GM08714 (cell line): ENCODE data around the gene DAP3.
"Not testable (repeated sequence)": the region's sequence is repeated elsewhere in the genome, so short reads cannot be mapped to it uniquely, and the experiment has no call there.

Experiments used
- H3K4me3 ChIP-seq: fragments of 200-500 bp; sonication (Bioruptor generic); 2 replicates; pipeline ENCODE4 v1.5.1; 2014; ENCODE audit warnings: mild to moderate bottlenecking, low read length, inconsistent platforms
- ZNF274 ChIP-seq: IDR thresholded peaks from 2 replicates; pipeline ENCODE4 v1.6.1; 2012; ENCODE audit warnings: mild to moderate bottlenecking, low read depth, low read length

Gene DAP3

GRCh38 chr1:155725142-155725541 lies 36.3 kb downstream of the DAP3 start:
- TF ChIP-seq ZNF274 = no peak
- H3K4me3 ChIP-seq = no peak overlapping the region

GRCh38 chr1:155729031-155729898 lies 40.4 kb downstream of the DAP3 start:
- no peak overlapping the region for H3K4me3 ChIP-seq
- no peak for TF ChIP-seq ZNF274

GRCh38 chr1:155740995-155741394 lies 52.1 kb downstream of the DAP3 start:
- TF ChIP-seq ZNF274 = no peak
- no peak overlapping the region for H3K4me3 ChIP-seq

- no peak for TF ChIP-seq ZNF274
- no peak overlapping the region for H3K4me3 ChIP-seq
These were observed 53.0 kb downstream of the DAP3 start for GRCh38 chr1:155741908-155742307.

- peak overlapping the region; percentile 79 for H3K4me3 ChIP-seq
- TF ChIP-seq ZNF274 = no peak
These were observed 55.9 kb downstream of the DAP3 start for GRCh38 chr1:155744711-155745283.

GRCh38 chr1:155745284-155746228 lies 56.7 kb downstream of the DAP3 start:
- H3K4me3 ChIP-seq = peak overlapping the region; percentile 79

- not testable (repeated sequence) for H3K4me3 ChIP-seq
These were observed 58.7 kb downstream of the DAP3 start for GRCh38 chr1:155747586-155747985.

GRCh38 chr1:155748141-155748540 lies 59.2 kb downstream of the DAP3 start:
- not testable (repeated sequence) for H3K4me3 ChIP-seq

GRCh38 chr1:155759017-155759416 lies 70.1 kb downstream of the DAP3 start:
- not testable (repeated sequence) for H3K4me3 ChIP-seq

- H3K4me3 ChIP-seq = no peak overlapping the region
- no peak for TF ChIP-seq ZNF274
These were observed 71.2 kb downstream of the DAP3 start for GRCh38 chr1:155759966-155760630.

GRCh38 chr1:155760751-155761475 lies 72.0 kb downstream of the DAP3 start:
- no peak overlapping the region for H3K4me3 ChIP-seq
- no peak for TF ChIP-seq ZNF274

GRCh38 chr1:155761736-155762405 lies 73.0 kb downstream of the DAP3 start:
- no peak overlapping the region for H3K4me3 ChIP-seq
- TF ChIP-seq ZNF274 = no peak

GRCh38 chr1:155763090-155763815 lies 74.4 kb downstream of the DAP3 start:
- H3K4me3 ChIP-seq = not testable (repeated sequence)

GRCh38 chr1:155763989-155764388 lies 75.1 kb downstream of the DAP3 start:
- H3K4me3 ChIP-seq = not testable (repeated sequence)

GRCh38 chr1:155767399-155767989 lies 78.6 kb downstream of the DAP3 start:
- not testable (repeated sequence) for H3K4me3 ChIP-seq
